Progenitor cell of endocrine pancreas (in vitro differentiated cells): ENCODE data around the gene CBX2. TPM values are rescaled to one million over a fixed set of nuclear protein-coding genes. Genes with fewer than 3 reads are reported as not detected.

Experiments
- DNase-seq: peaks from one replicate; pipeline ENCODE4 v3.0.0; 2021; ENCODE audit warnings: low spot score; ENCODE audit not compliant: unreplicated experiment
- H3K27ac Mint-ChIP-seq: 2 replicates; pipeline ENCODE4 v1.8.0; 2021; ENCODE audit warnings: mild to moderate bottlenecking, moderate library complexity, mixed read lengths
- H3K27me3 Mint-ChIP-seq: 2 replicates; pipeline ENCODE4 v1.8.0; 2021; ENCODE audit warnings: mixed read lengths
- H3K36me3 Mint-ChIP-seq: 2 replicates; pipeline ENCODE4 v1.8.0; 2022; ENCODE audit warnings: mixed read lengths; ENCODE audit not compliant: insufficient read depth
- H3K4me1 Mint-ChIP-seq: 2 replicates; pipeline ENCODE4 v1.8.0; 2021; ENCODE audit warnings: low read depth, mixed read lengths
- H3K4me3 Mint-ChIP-seq: 2 replicates; pipeline ENCODE4 v1.8.0; 2021; ENCODE audit warnings: low read depth, mild to moderate bottlenecking, moderate library complexity, mixed read lengths
- H3K9me3 Mint-ChIP-seq: 2 replicates; pipeline ENCODE4 v1.8.0; 2021; ENCODE audit warnings: low read depth, mixed read lengths
- CTCF ChIP-seq: fragments of 200-600 bp; sonication (generic); IDR thresholded peaks from one replicate; pipeline ENCODE4 v1.5.0; 2021; ENCODE audit warnings: antibody characterized with exemption, mild to moderate bottlenecking; ENCODE audit not compliant: unreplicated experiment
- total RNA-seq: library from RNA; stranded (reverse); gene quantifications from 2 replicates; pipeline ENCODE4 v1.2.1, GENCODE V29; 2021

CBX2 gene
- total RNA-seq, 1 donor from 2014 or later: 111 TPM

GRCh38 chr17:79741401-79741750 is 36.6 kb upstream of the CBX2 start:
- peak overlapping the region; percentile 59 for H3K27ac Mint-ChIP-seq
- no peaks in the 10 kb centered on the region for H3K36me3 Mint-ChIP-seq
- H3K4me1 Mint-ChIP-seq: peaks cover 50% of the 10 kb centered on the region
- no peak for DNase-seq
- H3K9me3 Mint-ChIP-seq: no peaks in the 10 kb centered on the region
- peak overlapping the region; percentile 64 for H3K4me3 Mint-ChIP-seq
- no peak for TF ChIP-seq CTCF
- H3K27me3 Mint-ChIP-seq: peaks cover 2% of the 10 kb centered on the region

- H3K4me3 Mint-ChIP-seq: peak overlapping the region; percentile 64
Observed at GRCh38 chr17:79741751-79742588, 36.0 kb upstream of the CBX2 start.

GRCh38 chr17:79742589-79742918 is 35.4 kb upstream of the CBX2 start:
- Mint-ChIP-seq H3K4me3 (no peak overlapping the region), H3K27ac (peak overlapping the region; percentile 97), H3K36me3 (no peaks in the 10 kb centered on the region), H3K9me3 (no peaks in the 10 kb centered on the region), H3K27me3 (peaks cover 11% of the 10 kb centered on the region), H3K4me1 (peaks cover 54% of the 10 kb centered on the region)
- TF ChIP-seq CTCF: no peak
- DNase-seq: no peak

More at GRCh38 chr17:79741751-79742588, 36.0 kb upstream of the CBX2 start:
- peak; percentile 97 for DNase-seq
- peaks cover 51% of the 10 kb centered on the region for H3K4me1 Mint-ChIP-seq
- H3K36me3 Mint-ChIP-seq: no peaks in the 10 kb centered on the region
- peak overlapping the region; percentile 20 for H3K27ac Mint-ChIP-seq
- H3K9me3 Mint-ChIP-seq: no peaks in the 10 kb centered on the region
- TF ChIP-seq CTCF: peak; percentile 94
- H3K27me3 Mint-ChIP-seq: peaks cover 6% of the 10 kb centered on the region

- Mint-ChIP-seq H3K27ac (peak overlapping the region; percentile 97), H3K4me1 (peaks cover 54% of the 10 kb centered on the region), H3K27me3 (peaks cover 15% of the 10 kb centered on the region), H3K4me3 (peak overlapping the region; percentile 52), H3K9me3 (no peaks in the 10 kb centered on the region), H3K36me3 (no peaks in the 10 kb centered on the region)
- no peak for TF ChIP-seq CTCF
- no peak for DNase-seq
Observed at GRCh38 chr17:79742951-79743476, 34.9 kb upstream of the CBX2 start.

GRCh38 chr17:79743614-79744013 is 34.3 kb upstream of the CBX2 start:
- Mint-ChIP-seq H3K4me3 (no peak overlapping the region), H3K36me3 (no peaks in the 10 kb centered on the region), H3K27me3 (peaks cover 16% of the 10 kb centered on the region), H3K4me1 (peaks cover 52% of the 10 kb centered on the region), H3K9me3 (no peaks in the 10 kb centered on the region), H3K27ac (peak overlapping the region; percentile 97)
- no peak for DNase-seq
- TF ChIP-seq CTCF: no peak
